Mucosa of stomach (tissue), 1 donor: ENCODE results near the gene USP53.

ENCODE experiments used
- H3K27me3 ChIP-seq: one replicate; pipeline ENCODE4 v1.7.0; 2013; ENCODE audit warnings: mild to moderate bottlenecking, low read length; ENCODE audit not compliant: control insufficient read depth, insufficient read depth
- H3K36me3 ChIP-seq: one replicate; pipeline ENCODE4 v1.7.0; 2013; ENCODE audit warnings: low read length; ENCODE audit not compliant: control insufficient read depth, insufficient read depth
- H3K4me1 ChIP-seq: one replicate; pipeline ENCODE4 v1.7.0; 2013; ENCODE audit warnings: mild to moderate bottlenecking, low read length; ENCODE audit not compliant: control insufficient read depth, insufficient read depth
- H3K4me3 ChIP-seq: one replicate; pipeline ENCODE4 v1.7.0; 2013; ENCODE audit warnings: low read length
- H3K9ac ChIP-seq: one replicate; pipeline ENCODE4 v1.7.0; 2013; ENCODE audit warnings: mild to moderate bottlenecking, low read length, moderate library complexity
- H3K9me3 ChIP-seq: one replicate; pipeline ENCODE4 v1.7.0; 2013; ENCODE audit warnings: mild to moderate bottlenecking, low read length, moderate library complexity; ENCODE audit not compliant: control insufficient read depth
- donor health status: Pancreatic carcinoma.

The USP53 gene

GRCh38 chr4:119281393-119281792 lies 68.9 kb downstream of the USP53 start:
- Histone ChIP-seq H3K4me1 (no peaks in the 10 kb centered on the region), H3K9ac (no peak overlapping the region), H3K9me3 (no peaks in the 10 kb centered on the region), H3K27me3 (no peaks in the 10 kb centered on the region), H3K4me3 (no peak overlapping the region), H3K36me3 (no peaks in the 10 kb centered on the region)

GRCh38 chr4:119284876-119285780 lies 72.6 kb downstream of the USP53 start:
- H3K9me3 ChIP-seq, result no peaks in the 10 kb centered on the region
- H3K4me1 ChIP-seq, result no peaks in the 10 kb centered on the region
- no peaks in the 10 kb centered on the region for H3K27me3 ChIP-seq
- no peaks in the 10 kb centered on the region for H3K36me3 ChIP-seq
- H3K9ac ChIP-seq, result no peak overlapping the region
- H3K4me3 ChIP-seq, result no peak overlapping the region

GRCh38 chr4:119286377-119287002 lies 74.0 kb downstream of the USP53 start:
- Histone ChIP-seq H3K9ac (no peak overlapping the region), H3K4me1 (no peaks in the 10 kb centered on the region), H3K27me3 (no peaks in the 10 kb centered on the region), H3K9me3 (no peaks in the 10 kb centered on the region), H3K36me3 (no peaks in the 10 kb centered on the region), H3K4me3 (no peak overlapping the region)

- H3K4me1 ChIP-seq, result no peaks in the 10 kb centered on the region
These were observed 76.8 kb downstream of the USP53 start for GRCh38 chr4:119289313-119289712.

GRCh38 chr4:119290598-119290997 lies 78.1 kb downstream of the USP53 start:
- Histone ChIP-seq H3K9ac (no peak overlapping the region), H3K36me3 (no peaks in the 10 kb centered on the region), H3K4me1 (no peaks in the 10 kb centered on the region), H3K9me3 (no peaks in the 10 kb centered on the region), H3K4me3 (no peak overlapping the region), H3K27me3 (no peaks in the 10 kb centered on the region)

More at GRCh38 chr4:119289313-119289712, 76.8 kb downstream of the USP53 start:
- Histone ChIP-seq H3K27me3 (no peaks in the 10 kb centered on the region), H3K36me3 (no peaks in the 10 kb centered on the region), H3K9me3 (no peaks in the 10 kb centered on the region), H3K4me3 (no peak overlapping the region), H3K9ac (no peak overlapping the region)

GRCh38 chr4:119296356-119296755 lies 83.8 kb downstream of the USP53 start:
- H3K36me3 ChIP-seq, result no peaks in the 10 kb centered on the region
- H3K9ac ChIP-seq, result no peak overlapping the region
- H3K27me3 ChIP-seq, result no peaks in the 10 kb centered on the region
- no peaks in the 10 kb centered on the region for H3K9me3 ChIP-seq
- peaks cover 8% of the 10 kb centered on the region for H3K4me1 ChIP-seq
- no peak overlapping the region for H3K4me3 ChIP-seq

- Histone ChIP-seq H3K4me3 (no peak overlapping the region), H3K27me3 (no peaks in the 10 kb centered on the region), H3K4me1 (peaks cover 8% of the 10 kb centered on the region), H3K36me3 (no peaks in the 10 kb centered on the region), H3K9me3 (no peaks in the 10 kb centered on the region), H3K9ac (no peak overlapping the region)
These were observed 85.3 kb downstream of the USP53 start for GRCh38 chr4:119297795-119298194.

- Histone ChIP-seq H3K4me3 (peak overlapping the region; percentile 100), H3K27me3 (no peaks in the 10 kb centered on the region), H3K9me3 (no peaks in the 10 kb centered on the region), H3K4me1 (peaks cover 8% of the 10 kb centered on the region), H3K9ac (peak overlapping the region; percentile 97), H3K36me3 (no peaks in the 10 kb centered on the region)
These were observed 86.8 kb downstream of the USP53 start for GRCh38 chr4:119299260-119299671.

GRCh38 chr4:119299741-119300100 lies 87.2 kb downstream of the USP53 start:
- Histone ChIP-seq H3K4me1 (peaks cover 8% of the 10 kb centered on the region), H3K36me3 (no peaks in the 10 kb centered on the region), H3K27me3 (no peaks in the 10 kb centered on the region), H3K9ac (peak overlapping the region; percentile 97), H3K4me3 (peak overlapping the region; percentile 100), H3K9me3 (no peaks in the 10 kb centered on the region)

- Histone ChIP-seq H3K4me3 (peak overlapping the region; percentile 100), H3K36me3 (no peaks in the 10 kb centered on the region), H3K4me1 (peaks cover 8% of the 10 kb centered on the region), H3K9ac (peak overlapping the region; percentile 97), H3K27me3 (no peaks in the 10 kb centered on the region), H3K9me3 (no peaks in the 10 kb centered on the region)
These were observed 87.8 kb downstream of the USP53 start for GRCh38 chr4:119300101-119300978.

GRCh38 chr4:119302073-119302832 lies 89.7 kb downstream of the USP53 start:
- Histone ChIP-seq H3K4me3 (no peak overlapping the region), H3K4me1 (peaks cover 8% of the 10 kb centered on the region), H3K36me3 (no peaks in the 10 kb centered on the region), H3K9me3 (no peaks in the 10 kb centered on the region), H3K27me3 (no peaks in the 10 kb centered on the region), H3K9ac (no peak overlapping the region)
